HCT116 (cell line): ENCODE results near the gene TST. TPM values are rescaled to one million over a fixed set of nuclear protein-coding genes. Genes with fewer than 3 reads are reported as not detected.

Experiments used
- ATAC-seq: fragments of 200-7000 bp; cut with Tn5 transposase; 2 replicates; pipeline ENCODE4 v1.9.1; 2020; ENCODE audit warnings: mild to moderate bottlenecking, moderate library complexity
- BruUV-seq: library from RNA; stranded (reverse); fragments of 400-500 nt; replicated peaks from 2 replicates; lab custom pipeline; 2021; lab: Mats Ljungman, UMichigan
- CTCF ChIA-PET: fragments of 300-600 bp; sonication (Branson Sonifier 250); formaldehyde crosslinking; loops from one replicate; lab custom pipeline; 2021; ENCODE audit warnings: antibody characterized with exemption; lab: Charles Lee
- POLR2A ChIA-PET: fragments of 300-600, 350-600 bp; sonication (Branson Sonifier 250); formaldehyde crosslinking; loops from one replicate; lab custom pipeline; 2021; ENCODE audit warnings: antibody characterized with exemption; lab: Charles Lee
- RAD21 ChIA-PET, 2 experiments: fragments of 300-600 bp; sonication (Branson Sonifier 250); formaldehyde crosslinking; loops; one replicate each; lab custom pipeline; 2023; ENCODE audit warnings: low total read pairs in 2 of 2; ENCODE audit not compliant: uncharacterized antibody in 2 of 2, unreplicated experiment in 2 of 2, low non-redundant PET in 1 of 2; lab: Charles Lee
- DNase-seq: peaks from one replicate; pipeline ENCODE4 v3.0.0-alpha.2; 2010; ENCODE audit warnings: low read depth, low spot score
- H2AFZ ChIP-seq: fragments of 200-600 bp; shearing (Covaris generic), sonication (generic); 2 replicates; pipeline ENCODE4 v1.6.1; 2017; ENCODE audit warnings: low read depth, mixed run types, mixed read lengths, antibody characterized with exemption, low read length; ENCODE audit not compliant: poor library complexity, severe bottlenecking
- H3K27ac ChIP-seq: 2 replicates; pipeline ENCODE4 v1.5.1; 2012; ENCODE audit warnings: low read depth, low read length
- H3K27me3 ChIP-seq: fragments of 200-600 bp; sonication (generic); 2 replicates; pipeline ENCODE4 v1.6.1; 2016; ENCODE audit warnings: mixed run types, low read length, mixed read lengths; ENCODE audit not compliant: insufficient read depth
- H3K36me3 ChIP-seq, 2 experiments: fragments of 200-500 bp in 1 of 2; fragments of 200-600 bp in 1 of 2; sonication (Bioruptor generic) in 1 of 2; sonication (generic) in 1 of 2; 2 replicates each; pipeline versions ENCODE4 v1.5.1 to v1.6.1; 2014 to 2016; ENCODE audit warnings: low read length in 2 of 2, inconsistent platforms in 1 of 2, mixed read lengths in 1 of 2, mixed run types in 1 of 2; ENCODE audit not compliant: insufficient read depth in 2 of 2, control insufficient read depth in 1 of 2
- H3K4me1 ChIP-seq, 2 experiments: fragments of 200-600 bp in 1 of 2; sonication (generic) in 1 of 2; 2 replicates each; pipeline versions ENCODE4 v1.5.1 to v1.6.1; 2012 to 2017; ENCODE audit warnings: low read length in 2 of 2, inconsistent platforms in 1 of 2, mild to moderate bottlenecking in 1 of 2, mixed read lengths in 1 of 2, mixed run types in 1 of 2, moderate library complexity in 1 of 2; ENCODE audit not compliant: insufficient read depth in 2 of 2, control insufficient read depth in 1 of 2
- H3K4me2 ChIP-seq: fragments of 200-600 bp; sonication (generic); 2 replicates; pipeline ENCODE4 v1.6.1; 2017; ENCODE audit warnings: mixed run types, low read length, mixed read lengths
- H3K4me3 ChIP-seq, 2 experiments: fragments of 200-600 bp in 1 of 2; sonication (generic) in 1 of 2; replicated peaks in 1 of 2; 2 replicates each; pipeline ENCODE4 v1.5.1; 2011 to 2016; ENCODE audit warnings: low read length in 2 of 2, control low read depth in 1 of 2, low read depth in 1 of 2, mild to moderate bottlenecking in 1 of 2, mixed read lengths in 1 of 2, mixed run types in 1 of 2
- H3K79me2 ChIP-seq: fragments of 200-600 bp; sonication (generic); 2 replicates; pipeline ENCODE4 v1.6.1; 2017; ENCODE audit warnings: mild to moderate bottlenecking, mixed run types, low read length, moderate library complexity, mixed read lengths; ENCODE audit not compliant: insufficient read depth
- H3K9ac ChIP-seq: fragments of 200-600 bp; sonication (generic); 2 replicates; pipeline ENCODE4 v1.6.1; 2016; ENCODE audit warnings: low read length, mixed read lengths
- H3K9me2 ChIP-seq: fragments of 200-600 bp; sonication (generic), shearing (Covaris generic); 2 replicates; pipeline ENCODE4 v1.6.1; 2017; ENCODE audit warnings: mixed run types, mild to moderate bottlenecking, moderate library complexity; ENCODE audit not compliant: insufficient read depth
- H3K9me3 ChIP-seq, 2 experiments: fragments of 200-500 bp in 1 of 2; fragments of 200-600 bp in 1 of 2; sonication (Bioruptor generic) in 1 of 2; sonication (generic) in 1 of 2; 2 replicates each; pipeline ENCODE4 v1.6.1; 2014 to 2017; ENCODE audit warnings: low read length in 2 of 2, mixed read lengths in 2 of 2, inconsistent platforms in 1 of 2, low read depth in 1 of 2, mild to moderate bottlenecking in 1 of 2, mixed run types in 1 of 2, moderate library complexity in 1 of 2; ENCODE audit not compliant: control insufficient read depth in 1 of 2, insufficient read depth in 1 of 2
- H4K20me1 ChIP-seq: fragments of 200-600 bp; sonication (generic), shearing (Covaris generic); 2 replicates; pipeline ENCODE4 v1.6.1; 2017; ENCODE audit warnings: mixed run types, mild to moderate bottlenecking, moderate library complexity; ENCODE audit not compliant: insufficient read depth
- POLR2AphosphoS5 ChIP-seq: IDR thresholded peaks from 2 replicates; pipeline ENCODE4 v1.6.1; 2011; ENCODE audit warnings: mild to moderate bottlenecking, low read depth, low read length, moderate library complexity
- RAD21 ChIP-seq: IDR thresholded peaks from 2 replicates; pipeline ENCODE4 v1.6.1; 2012; ENCODE audit warnings: low read depth, mild to moderate bottlenecking
- SIN3A ChIP-seq: IDR thresholded peaks from 2 replicates; pipeline ENCODE4 v1.6.1; 2012; ENCODE audit warnings: low read depth
- SP1 ChIP-seq: IDR thresholded peaks from 2 replicates; pipeline ENCODE4 v1.6.1; 2012; ENCODE audit warnings: low read depth
- ZBTB33 ChIP-seq: IDR thresholded peaks from 2 replicates; pipeline ENCODE4 v1.6.1; 2011; ENCODE audit warnings: mild to moderate bottlenecking, low read length, moderate library complexity; ENCODE audit not compliant: insufficient replicate concordance; ENCODE audit errors: extremely low read depth
- ZFX ChIP-seq: fragments of 450-650 bp; IDR thresholded peaks from 2 replicates; pipeline ENCODE4 v1.6.1; 2017
- ZNF274 ChIP-seq: fragments of 200-500 bp; sonication (Bioruptor generic); IDR thresholded peaks from 2 replicates; pipeline ENCODE4 v1.6.1; 2014; ENCODE audit warnings: mild to moderate bottlenecking, low read depth, low read length, inconsistent platforms
- intact Hi-C: fragments of 100-400 bp; cut with micrococcal nuclease; formaldehyde crosslinking; loops from 2 replicates; pipeline ENCODE4 v1.10.0; 2022
- total RNA-seq: library from RNA; stranded (reverse); gene quantifications from one replicate; pipeline ENCODE4 v1.2.1, GENCODE V29; 2021; ENCODE audit not compliant: unreplicated experiment
- TF ChIP-seq, protein P1 (sequence below), 3 experiments: fragments of 200-600 bp in 1 of 3; sonication (generic) in 1 of 3; IDR thresholded peaks in 2 of 3; conservative IDR thresholded peaks in 1 of 3; 2 replicates each; pipeline ENCODE4 v1.5.1; 2012 to 2017; ENCODE audit warnings: low read depth in 2 of 3, low read length in 2 of 3, antibody characterized with exemption in 1 of 3, borderline replicate concordance in 1 of 3, control low read depth in 1 of 3, mild to moderate bottlenecking in 1 of 3, mixed read lengths in 1 of 3, mixed run types in 1 of 3, moderate library complexity in 1 of 3; ENCODE audit not compliant: insufficient read depth in 1 of 3

TST gene
- total RNA-seq, 1 experiment from 2014 or later: 32.1 TPM

GRCh38 chr22:36988075-36988832 lies 31.0 kb downstream of the TST start:
- ChIA-PET CTCF (no interaction called here), POLR2A (no interaction called here)

More at GRCh38 chr22:36988075-36988832, 31.0 kb downstream of the TST start:
- Histone ChIP-seq H3K9me3 (peaks cover 6 to 11% of the 10 kb centered on the region in 2 experiments; a peak in 2 of 4 replicates), H3K4me1 (peaks cover 0 to 6% of the 10 kb centered on the region in 2 experiments; a peak in 1 of 4 replicates), H3K36me3 (no peaks in the 10 kb centered on the region), H3K9ac (no peak overlapping the region), H3K4me3 (no peak overlapping the region), H3K79me2 (no peaks in the 10 kb centered on the region), H3K4me2 (no peak overlapping the region), H2AFZ (no peak overlapping the region), H3K27me3 (no peaks in the 10 kb centered on the region), H4K20me1 (no peaks in the 10 kb centered on the region), H3K9me2 (no peaks in the 10 kb centered on the region), H3K27ac (no peak overlapping the region)
- no peak for ATAC-seq
- TF ChIP-seq ZFX (no peak), SIN3A (no peak), SP1 (no peak), ZNF274 (no peak), ZBTB33 (no peak), POLR2AphosphoS5 (no peak), RAD21 (no peak)
- TF ChIP-seq, protein P1, sequence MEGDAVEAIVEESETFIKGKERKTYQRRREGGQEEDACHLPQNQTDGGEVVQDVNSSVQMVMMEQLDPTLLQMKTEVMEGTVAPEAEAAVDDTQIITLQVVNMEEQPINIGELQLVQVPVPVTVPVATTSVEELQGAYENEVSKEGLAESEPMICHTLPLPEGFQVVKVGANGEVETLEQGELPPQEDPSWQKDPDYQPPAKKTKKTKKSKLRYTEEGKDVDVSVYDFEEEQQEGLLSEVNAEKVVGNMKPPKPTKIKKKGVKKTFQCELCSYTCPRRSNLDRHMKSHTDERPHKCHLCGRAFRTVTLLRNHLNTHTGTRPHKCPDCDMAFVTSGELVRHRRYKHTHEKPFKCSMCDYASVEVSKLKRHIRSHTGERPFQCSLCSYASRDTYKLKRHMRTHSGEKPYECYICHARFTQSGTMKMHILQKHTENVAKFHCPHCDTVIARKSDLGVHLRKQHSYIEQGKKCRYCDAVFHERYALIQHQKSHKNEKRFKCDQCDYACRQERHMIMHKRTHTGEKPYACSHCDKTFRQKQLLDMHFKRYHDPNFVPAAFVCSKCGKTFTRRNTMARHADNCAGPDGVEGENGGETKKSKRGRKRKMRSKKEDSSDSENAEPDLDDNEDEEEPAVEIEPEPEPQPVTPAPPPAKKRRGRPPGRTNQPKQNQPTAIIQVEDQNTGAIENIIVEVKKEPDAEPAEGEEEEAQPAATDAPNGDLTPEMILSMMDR (IDR thresholded peaks at IDR 0.05 in 2 of 3, conservative IDR thresholded peaks at IDR 0.05 in 1 of 3; ENCODE audit: borderline replicate concordance in 1 of 3, insufficient read depth in 1 of 3, low read depth in 2 of 3, low read length in 2 of 3): no peak
- BruUV-seq: no TSS peak
- RAD21 ChIA-PET: no interaction called here
- intact Hi-C loops: no loop called here
- no peak for DNase-seq
